H1 (cell line): ENCODE data around the gene STAP2. TPM values are rescaled to one million over a fixed set of nuclear protein-coding genes. Genes with fewer than 3 reads are reported as not detected.

Source experiments
- NANOG ChIP-seq: IDR thresholded peaks from 2 replicates; pipeline ENCODE4 v1.6.1; 2011; ENCODE audit warnings: low read length, low read depth, mild to moderate bottlenecking, inconsistent platforms; ENCODE audit not compliant: insufficient read depth, poor library complexity, severe bottlenecking
- TCF12 ChIP-seq: IDR thresholded peaks from 2 replicates; pipeline ENCODE4 v1.6.1; 2011; ENCODE audit warnings: low read depth, mild to moderate bottlenecking, low read length
- polyA plus RNA-seq, 7 experiments: library from polyadenylated mRNA; depleted of rRNA in 3 of 7; stranded (reverse) in 5 of 7; unstranded in 2 of 7; fragments of >200 nt in 5 of 7; fragments of 200-250 nt in 2 of 7; gene quantifications; 1 replicate in 5 of 7; 2 replicates in 1 of 7; 4 replicates in 1 of 7; pipeline versions ENCODE4 v1.2.1 to v1.2.3, GENCODE V29; 2011 to 2013; ENCODE audit warnings: missing spikeins in 2 of 7, mixed read lengths in 2 of 7
- total RNA-seq: library from RNA; stranded (reverse); fragmentation: NEBNext Ultra II Directional; extraction: Animal tissue kit (Norgen Biotek cat#: 25700); gene quantifications from 2 replicates; pipeline ENCODE4 v1.2.1, GENCODE V29; 2021

STAP2 gene
- total and polyA plus RNA-seq, 2 of the 8 experiments (the other 6 are each of a cell fraction or from before 2014, with no cell fraction given) = 15.3 to 37.3 TPM

DNA sequence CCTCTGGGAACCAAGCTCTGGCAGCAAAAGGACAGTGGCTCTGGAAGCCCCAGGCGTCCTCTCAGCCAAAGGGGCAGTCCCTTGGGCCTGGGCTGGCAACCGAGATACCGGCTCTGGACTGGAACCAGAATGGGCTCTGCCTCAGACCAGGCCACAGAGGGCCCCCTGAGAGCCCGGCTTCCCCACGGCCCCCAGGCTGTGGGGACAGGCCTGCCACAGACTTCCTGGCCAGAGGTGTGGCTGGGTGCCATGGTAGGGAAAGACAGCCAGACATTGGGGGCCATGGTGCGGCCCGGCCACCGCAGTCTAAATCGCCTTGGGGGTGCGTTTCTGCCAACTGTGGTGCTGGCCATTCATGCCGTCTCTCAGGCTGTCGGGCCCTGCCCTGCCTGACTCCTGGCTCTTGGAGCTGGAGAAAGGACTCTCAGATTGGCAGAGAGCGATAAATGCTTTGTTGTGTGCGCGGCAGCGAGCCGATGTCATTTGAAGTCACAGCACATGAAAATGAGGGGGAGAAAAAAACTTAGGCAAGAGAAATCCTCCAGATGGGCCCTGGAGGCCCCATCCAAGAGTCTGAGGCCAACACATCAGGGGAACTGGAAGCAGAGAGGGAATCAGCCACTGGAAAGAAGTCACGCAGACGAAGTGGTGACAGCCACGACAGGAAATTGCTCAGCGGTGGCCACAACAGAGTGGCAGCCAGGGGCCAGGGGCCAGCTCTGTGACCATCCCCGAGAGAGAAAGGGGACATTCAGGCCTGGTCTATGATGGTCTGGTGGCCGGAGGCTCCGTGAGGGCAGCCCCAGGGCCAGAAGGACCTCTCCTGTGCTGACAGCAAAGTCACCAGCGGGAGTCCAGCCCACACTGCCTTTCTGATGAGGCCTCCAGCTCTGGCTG, 35.2 kb upstream of the STAP2 start (continued):
- TF ChIP-seq NANOG = no peak
- no peak for TF ChIP-seq TCF12
- TF ChIP-seq, all 59 proteins: peak for 0
